Thyroid gland (tissue), 4 donors: ENCODE measurements around the gene USP24. TPM values are rescaled to one million over a fixed set of nuclear protein-coding genes. Genes with fewer than 3 reads are reported as not detected.

Source experiments
- DNase-seq, 2 donors: peaks; one replicate each; pipeline ENCODE4 v3.0.0-alpha.2; 2019
- H3K27ac ChIP-seq, 3 donors: fragments of 200-600 bp; sonication (generic); 1 replicate in 2 of 3; 2 replicates in 1 of 3; pipeline ENCODE4 v1.5.1; 2016 to 2019; ENCODE audit warnings: mild to moderate bottlenecking in 1 of 3, moderate library complexity in 1 of 3
- H3K27me3 ChIP-seq: fragments of 200-600 bp; sonication (generic); one replicate; pipeline ENCODE4 v1.5.1; 2019
- H3K36me3 ChIP-seq, 2 donors: fragments of 200-600 bp; sonication (generic); one replicate each; pipeline ENCODE4 v1.5.1; 2016 to 2019
- H3K4me1 ChIP-seq, 2 donors: fragments of 200-600 bp; sonication (generic); one replicate each; pipeline ENCODE4 v1.5.1; 2017 to 2019
- H3K4me3 ChIP-seq, 3 donors: fragments of 200-600 bp; sonication (generic); replicated peaks in 1 of 3; 1 replicate in 2 of 3; 2 replicates in 1 of 3; pipeline ENCODE4 v1.5.1; 2016; ENCODE audit warnings: mild to moderate bottlenecking in 1 of 3
- H3K9me3 ChIP-seq: fragments of 200-600 bp; sonication (generic); one replicate; pipeline ENCODE4 v1.5.1; 2017
- POLR2A ChIP-seq, 2 donors: fragments of 450-650 bp; IDR thresholded peaks; one replicate each; pipeline ENCODE4 v1.6.1; 2017; ENCODE audit warnings: antibody characterized with exemption in 2 of 2, mild to moderate bottlenecking in 2 of 2, moderate library complexity in 1 of 2
- WGBS, 2 donors: methylation state at CpG; one replicate each; pipeline ENCODE4 v1.1.5; 2017; 5-methylcytosine and 5-hydroxymethylcytosine counted together
- intact Hi-C: fragments of 100-400 bp; cut with DNase I; formaldehyde crosslinking; loops from one replicate; pipeline ENCODE4 v1.15.1; 2023
- total RNA-seq, 4 donors: library from RNA; depleted of rRNA; stranded (reverse); fragments of >200 nt; gene quantifications; one replicate each; pipeline ENCODE4 v1.2.3, GENCODE V29; 2016
- TF ChIP-seq, protein P1 (sequence below), 6 experiments: fragments of 200-600 bp in 3 of 6; fragments of 450-650 bp in 3 of 6; sonication (generic) in 3 of 6; IDR thresholded peaks; one replicate each; pipeline ENCODE4 v1.5.1; 2016 to 2019; ENCODE audit warnings: antibody characterized with exemption in 6 of 6, mild to moderate bottlenecking in 2 of 6, inconsistent platforms in 1 of 6, moderate library complexity in 1 of 6

Gene USP24
- total RNA-seq, 4 donors from 2014 or later = 38.5 to 74.6 (median 43.4) TPM

DNA sequence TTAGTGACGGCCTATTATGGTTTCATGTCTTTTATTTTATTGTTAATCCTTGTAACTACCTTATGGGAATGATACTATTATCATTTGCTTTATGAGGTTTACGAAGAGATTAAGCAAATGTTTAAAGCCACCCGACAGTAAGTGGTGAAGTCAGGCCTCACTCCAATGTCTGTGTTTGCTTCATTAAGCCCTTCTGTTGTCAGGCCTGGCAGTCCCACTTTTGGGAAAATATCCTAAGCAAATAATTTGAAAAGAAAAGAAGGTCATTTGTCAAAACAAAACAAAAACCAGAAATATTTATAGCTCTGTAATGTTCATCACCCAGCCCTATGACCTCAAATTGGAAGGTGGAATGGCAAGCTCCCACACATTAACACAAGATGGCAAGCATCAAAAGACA is 40.7 kb upstream of the USP24 start:
- 93 to 94% methylated on average over 3 of the region's 3 CpGs for WGBS, 2 donors
- intact Hi-C loops = no loop called here
- Histone ChIP-seq H3K9me3 (no peaks in the 10 kb centered on the region), H3K36me3 (no peaks in the 10 kb centered on the region), H3K4me3 (no peak overlapping the region), H3K4me1 (no peaks in the 10 kb centered on the region), H3K27me3 (no peaks in the 10 kb centered on the region), H3K27ac (no peak overlapping the region)
- no peak for DNase-seq
- TF ChIP-seq, protein P1, sequence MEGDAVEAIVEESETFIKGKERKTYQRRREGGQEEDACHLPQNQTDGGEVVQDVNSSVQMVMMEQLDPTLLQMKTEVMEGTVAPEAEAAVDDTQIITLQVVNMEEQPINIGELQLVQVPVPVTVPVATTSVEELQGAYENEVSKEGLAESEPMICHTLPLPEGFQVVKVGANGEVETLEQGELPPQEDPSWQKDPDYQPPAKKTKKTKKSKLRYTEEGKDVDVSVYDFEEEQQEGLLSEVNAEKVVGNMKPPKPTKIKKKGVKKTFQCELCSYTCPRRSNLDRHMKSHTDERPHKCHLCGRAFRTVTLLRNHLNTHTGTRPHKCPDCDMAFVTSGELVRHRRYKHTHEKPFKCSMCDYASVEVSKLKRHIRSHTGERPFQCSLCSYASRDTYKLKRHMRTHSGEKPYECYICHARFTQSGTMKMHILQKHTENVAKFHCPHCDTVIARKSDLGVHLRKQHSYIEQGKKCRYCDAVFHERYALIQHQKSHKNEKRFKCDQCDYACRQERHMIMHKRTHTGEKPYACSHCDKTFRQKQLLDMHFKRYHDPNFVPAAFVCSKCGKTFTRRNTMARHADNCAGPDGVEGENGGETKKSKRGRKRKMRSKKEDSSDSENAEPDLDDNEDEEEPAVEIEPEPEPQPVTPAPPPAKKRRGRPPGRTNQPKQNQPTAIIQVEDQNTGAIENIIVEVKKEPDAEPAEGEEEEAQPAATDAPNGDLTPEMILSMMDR (IDR thresholded peaks at IDR 0.05) = no peak
- TF ChIP-seq POLR2A (IDR thresholded peaks at IDR 0.05) = no peak

DNA sequence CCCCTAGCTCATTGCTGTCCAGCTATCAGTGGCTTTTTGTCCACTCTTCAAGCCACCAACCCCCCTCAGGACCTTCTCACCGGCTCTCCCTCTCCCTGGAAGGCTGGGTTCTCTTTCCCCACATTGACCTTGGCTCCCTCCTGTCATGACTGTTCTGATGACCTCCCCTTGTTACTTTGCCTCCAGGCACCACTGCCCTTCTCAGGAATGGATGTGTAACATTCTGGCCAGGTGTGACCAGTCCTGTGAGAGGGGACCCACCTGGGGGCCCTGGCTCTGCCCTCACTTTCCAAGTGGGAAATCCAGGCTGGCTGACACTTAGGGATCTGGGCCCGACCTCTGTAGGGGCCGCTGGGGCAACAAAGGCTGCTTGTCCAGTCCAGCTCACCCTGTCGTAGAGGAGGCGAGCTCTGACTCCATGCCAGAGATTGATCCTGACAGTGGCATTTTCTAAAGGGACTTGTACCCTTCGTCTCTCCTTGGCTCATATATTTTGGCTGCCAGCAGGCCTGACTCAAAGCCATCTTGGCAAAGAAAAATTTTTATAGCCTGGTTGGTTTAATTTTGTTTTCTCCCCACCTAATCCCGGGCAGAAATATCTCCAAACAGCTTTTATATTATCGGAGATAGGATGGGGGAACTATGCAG is 37.9 kb upstream of the USP24 start:
- intact Hi-C loops = no loop called here
- no peaks in the 10 kb centered on the region for H3K27me3 ChIP-seq
- H3K4me3 ChIP-seq = no peak overlapping the region
- H3K27ac ChIP-seq = no peak overlapping the region
- no peaks in the 10 kb centered on the region for H3K9me3 ChIP-seq
- WGBS, 2 donors = 43 to 82% methylated on average over 7 to 8 of the region's 8 CpGs
- peak in 1 of 2 donors; percentile 31 for DNase-seq
- TF ChIP-seq, protein P1 (IDR thresholded peaks at IDR 0.05) = no peak
- TF ChIP-seq POLR2A (IDR thresholded peaks at IDR 0.05) = no peak
- no peaks in the 10 kb centered on the region for H3K36me3 ChIP-seq
- no peaks in the 10 kb centered on the region for H3K4me1 ChIP-seq

DNA sequence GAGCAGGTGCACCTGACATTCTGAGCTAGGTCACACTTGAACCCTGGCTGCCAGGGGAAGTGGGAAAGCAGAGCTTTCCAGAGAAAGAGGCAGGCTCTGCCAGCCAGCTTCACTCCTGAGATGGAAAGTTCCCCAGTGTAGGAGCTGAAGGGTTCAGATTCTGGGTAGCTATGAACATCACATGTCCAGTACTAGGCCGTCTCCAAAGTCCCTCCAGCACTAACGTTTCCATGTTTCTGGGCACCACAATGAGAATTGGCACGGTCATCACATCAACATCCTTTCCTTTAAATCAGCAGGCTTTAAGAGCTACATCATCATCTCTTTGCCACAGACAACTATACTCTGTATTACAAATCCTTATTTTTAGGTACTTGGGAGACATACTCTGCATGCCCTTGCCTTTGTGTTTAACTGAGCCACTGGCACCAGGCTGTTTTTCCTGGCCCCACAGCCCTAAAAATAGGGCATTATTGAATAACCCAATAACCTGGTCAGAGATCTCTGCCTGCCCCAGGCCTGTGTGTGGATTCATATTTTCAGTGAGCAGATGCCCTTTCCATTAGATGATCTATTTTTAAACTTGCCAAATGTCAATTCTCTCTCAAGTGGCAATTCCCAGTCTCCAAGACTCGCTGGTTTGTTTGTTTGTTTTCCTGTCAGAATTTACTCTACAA is 35.4 kb upstream of the USP24 start:
- H3K4me3 ChIP-seq = no peak overlapping the region
- H3K36me3 ChIP-seq = no peaks in the 10 kb centered on the region
- H3K9me3 ChIP-seq = no peaks in the 10 kb centered on the region
- no peak for DNase-seq
- TF ChIP-seq, protein P1 (IDR thresholded peaks at IDR 0.05) = no peak
- no peak for TF ChIP-seq POLR2A (IDR thresholded peaks at IDR 0.05)
- WGBS, 2 donors = 82 to 88% methylated on average over 4 of the region's 4 CpGs
- no peaks in the 10 kb centered on the region for H3K27me3 ChIP-seq
- H3K27ac ChIP-seq = no peak overlapping the region
- intact Hi-C loops = no loop called here
- no peaks in the 10 kb centered on the region for H3K4me1 ChIP-seq

DNA sequence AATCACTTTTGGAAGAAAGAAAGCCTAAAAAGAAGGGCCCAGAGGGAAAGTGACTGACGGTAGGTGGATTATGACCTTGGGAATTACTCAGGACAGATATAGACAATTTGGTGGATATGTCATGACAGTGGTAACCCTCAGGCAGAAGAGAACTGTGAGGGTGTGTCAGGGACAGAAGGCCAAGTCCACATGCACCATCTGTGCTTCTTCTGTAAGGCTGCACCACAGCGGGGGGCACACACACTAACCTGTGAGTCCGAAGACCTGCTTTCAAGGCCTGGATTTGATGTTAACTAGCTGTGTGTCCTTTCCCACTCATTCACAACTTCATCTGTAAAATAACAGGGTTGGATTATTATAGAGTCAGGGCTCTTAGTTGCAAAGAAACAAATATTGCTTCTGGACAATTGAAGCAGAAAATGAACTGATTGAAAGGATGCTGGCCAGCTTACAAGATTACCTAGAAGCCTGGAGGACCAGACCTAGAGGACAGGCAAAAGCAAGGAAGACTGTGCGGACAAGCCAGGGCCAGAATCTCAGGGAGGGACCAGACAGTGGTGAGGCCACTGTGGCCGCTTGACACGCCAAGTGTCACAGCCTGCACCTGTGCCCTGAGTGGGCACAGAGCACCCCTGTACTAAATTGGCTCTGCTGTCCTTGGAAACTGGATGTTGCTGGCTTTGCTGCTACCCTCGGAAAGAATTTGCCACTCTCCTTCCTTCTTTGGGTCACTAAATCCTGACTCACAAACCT is 34.7 kb upstream of the USP24 start:
- no peaks in the 10 kb centered on the region for H3K9me3 ChIP-seq
- intact Hi-C loops = no loop called here

More for the DNA sequence above, 34.7 kb upstream of the USP24 start:
- H3K27ac ChIP-seq = no peak overlapping the region
- no peaks in the 10 kb centered on the region for H3K4me1 ChIP-seq
- no peaks in the 10 kb centered on the region for H3K27me3 ChIP-seq
- WGBS, 2 donors = 79 to 84% methylated on average over 5 to 7 of the region's 7 CpGs
- no peak overlapping the region for H3K4me3 ChIP-seq
- H3K36me3 ChIP-seq = no peaks in the 10 kb centered on the region
- DNase-seq = no peak
- TF ChIP-seq POLR2A (IDR thresholded peaks at IDR 0.05) = no peak
- TF ChIP-seq, protein P1 (IDR thresholded peaks at IDR 0.05) = no peak
